ENCODE data around the gene STAG1.
A peak's percentile ranks its signal among the peaks of the same experiment; 100 is the strongest.
"Not testable (repeated sequence)": the region's sequence is repeated elsewhere in the genome, so short reads cannot be mapped to it uniquely, and the experiment has no call there.

Gene STAG1

GRCh38 chr3:136380530-136380929 lies 371.6 kb downstream of the STAG1 start:
- no peak for TF ChIP-seq CTCF (IDR thresholded peaks at IDR 0.05; ENCODE audit: insufficient read depth, low read length, poor library complexity, severe bottlenecking)
- DNase-seq (ENCODE audit: extremely low read depth, insufficient read length), result no peak
- Histone ChIP-seq H3K36me3 (ENCODE audit: control insufficient read depth, insufficient read depth, low read length) (no peaks in the 10 kb centered on the region; the same call in 1 of the 2 replicates), H3K27me3 (replicated peaks; ENCODE audit: control insufficient read depth, insufficient read depth, low read length) (no peaks in the 10 kb centered on the region), H3K4me3 (replicated peaks; ENCODE audit: low read depth, low read length) (no peak overlapping the region)

- no peak for DNase-seq (ENCODE audit: extremely low read depth, insufficient read length)
- Histone ChIP-seq H3K4me3 (replicated peaks; ENCODE audit: low read depth, low read length) (no peak overlapping the region), H3K36me3 (ENCODE audit: control insufficient read depth, insufficient read depth, low read length) (no peaks in the 10 kb centered on the region; the same call in 1 of the 2 replicates), H3K27me3 (replicated peaks; ENCODE audit: control insufficient read depth, insufficient read depth, low read length) (no peaks in the 10 kb centered on the region)
- no peak for TF ChIP-seq CTCF (IDR thresholded peaks at IDR 0.05; ENCODE audit: insufficient read depth, low read length, poor library complexity, severe bottlenecking)
These were observed 374.2 kb downstream of the STAG1 start for GRCh38 chr3:136378011-136378410.

GRCh38 chr3:136377508-136377907 lies 374.7 kb downstream of the STAG1 start:
- no peaks in the 10 kb centered on the region for H3K27me3 ChIP-seq (replicated peaks; ENCODE audit: control insufficient read depth, insufficient read depth, low read length)
- no peaks in the 10 kb centered on the region; the same call in 1 of the 2 replicates for H3K36me3 ChIP-seq (ENCODE audit: control insufficient read depth, insufficient read depth, low read length)
- no peak for DNase-seq (ENCODE audit: extremely low read depth, insufficient read length)
- TF ChIP-seq CTCF (IDR thresholded peaks at IDR 0.05; ENCODE audit: insufficient read depth, low read length, poor library complexity, severe bottlenecking), result no peak
- no peak overlapping the region for H3K4me3 ChIP-seq (replicated peaks; ENCODE audit: low read depth, low read length)

GRCh38 chr3:136375800-136376199 lies 376.4 kb downstream of the STAG1 start:
- H3K4me3 ChIP-seq (replicated peaks; ENCODE audit: low read depth, low read length); H3K36me3 ChIP-seq (ENCODE audit: control insufficient read depth, insufficient read depth, low read length); H3K27me3 ChIP-seq (replicated peaks; ENCODE audit: control insufficient read depth, insufficient read depth, low read length); DNase-seq (ENCODE audit: extremely low read depth, insufficient read length): not testable (repeated sequence)

GRCh38 chr3:136366289-136366688 lies 385.9 kb downstream of the STAG1 start:
- Histone ChIP-seq H3K36me3 (ENCODE audit: control insufficient read depth, insufficient read depth, low read length) (no peaks in the 10 kb centered on the region; the same call in 1 of the 2 replicates), H3K4me3 (replicated peaks; ENCODE audit: low read depth, low read length) (no peak overlapping the region), H3K27me3 (replicated peaks; ENCODE audit: control insufficient read depth, insufficient read depth, low read length) (no peaks in the 10 kb centered on the region)
- TF ChIP-seq CTCF (IDR thresholded peaks at IDR 0.05; ENCODE audit: insufficient read depth, low read length, poor library complexity, severe bottlenecking), result no peak
- no peak for DNase-seq (ENCODE audit: extremely low read depth, insufficient read length)

GRCh38 chr3:136353461-136353860 lies 398.7 kb downstream of the STAG1 start:
- no peaks in the 10 kb centered on the region for H3K36me3 ChIP-seq (ENCODE audit: control insufficient read depth, insufficient read depth, low read length)
- peak; percentile 14 for DNase-seq (ENCODE audit: extremely low read depth, insufficient read length)
- H3K27me3 ChIP-seq (replicated peaks; ENCODE audit: control insufficient read depth, insufficient read depth, low read length), result no peaks in the 10 kb centered on the region
- no peak overlapping the region for H3K4me3 ChIP-seq (replicated peaks; ENCODE audit: low read depth, low read length)
- TF ChIP-seq CTCF (IDR thresholded peaks at IDR 0.05; ENCODE audit: insufficient read depth, low read length, poor library complexity, severe bottlenecking), result no peak

All from GM06990 (cell line).